HT1080 (cell line): Measurements from ENCODE around the gene MPP3. TPM values are rescaled to one million over a fixed set of nuclear protein-coding genes. Genes with fewer than 3 reads are reported as not detected.
A peak's percentile ranks its signal among the peaks of the same experiment; 100 is the strongest.

Experiments used
- DNase-seq: peaks from one replicate; pipeline ENCODE4 v3.0.0-alpha.2; 2015; ENCODE audit warnings: low read depth
- total RNA-seq: library from RNA; depleted of rRNA; stranded (reverse); fragments of >200 nt; shearing (Covaris generic); gene quantifications from 2 replicates; pipeline ENCODE4 v1.2.3, GENCODE V29; 2014

The MPP3 gene
- total RNA-seq, 1 experiment from 2014 or later: 12.5 TPM

DNA sequence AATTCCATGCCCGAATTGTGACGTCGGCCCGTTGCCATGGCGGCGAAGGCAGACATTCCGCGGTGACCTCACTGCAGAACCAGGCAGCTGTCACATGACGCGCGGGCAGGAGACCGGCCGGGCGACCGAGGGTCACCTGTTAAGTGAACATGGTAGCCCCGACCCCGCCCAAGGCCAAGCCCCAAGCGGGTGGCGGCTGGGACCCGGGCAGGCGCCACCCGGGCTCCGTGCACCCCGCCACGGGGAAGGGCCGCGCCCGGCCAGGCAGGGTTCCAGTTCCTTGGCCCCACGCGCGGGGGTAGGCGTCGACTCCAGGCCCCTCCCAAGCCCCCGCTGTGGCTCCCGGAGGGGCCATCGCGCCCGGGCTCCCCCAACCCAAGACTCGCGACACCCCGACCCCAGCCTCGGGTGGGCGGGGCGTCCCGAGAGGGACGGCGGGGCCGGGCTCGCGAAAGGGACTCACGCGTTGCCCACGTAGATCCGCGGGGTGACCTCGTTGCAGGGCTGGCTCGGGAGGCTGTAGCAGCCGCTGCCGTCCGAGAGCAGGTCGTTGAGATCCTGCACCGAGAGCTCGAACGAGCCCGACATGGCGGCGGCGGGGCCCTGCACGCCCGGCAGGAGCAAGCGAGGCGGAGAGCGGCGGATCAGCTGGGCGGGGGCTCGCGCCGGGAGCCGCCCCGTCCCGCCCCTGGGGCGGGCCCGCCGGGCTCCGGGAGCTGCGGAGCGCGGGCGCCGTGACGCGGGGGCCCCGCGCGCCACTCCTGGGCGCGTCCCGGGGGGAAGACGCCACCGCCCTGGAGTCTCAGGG lies 54.4 kb downstream of the MPP3 start, which contains the start of gene DUSP3:
DUSP3 (minus strand) TSS at position 641 of the 808 bp plus-strand sequence; CDS start at position 588, 53 bp downstream.
- DNase-seq: peak; percentile 83

DNA sequence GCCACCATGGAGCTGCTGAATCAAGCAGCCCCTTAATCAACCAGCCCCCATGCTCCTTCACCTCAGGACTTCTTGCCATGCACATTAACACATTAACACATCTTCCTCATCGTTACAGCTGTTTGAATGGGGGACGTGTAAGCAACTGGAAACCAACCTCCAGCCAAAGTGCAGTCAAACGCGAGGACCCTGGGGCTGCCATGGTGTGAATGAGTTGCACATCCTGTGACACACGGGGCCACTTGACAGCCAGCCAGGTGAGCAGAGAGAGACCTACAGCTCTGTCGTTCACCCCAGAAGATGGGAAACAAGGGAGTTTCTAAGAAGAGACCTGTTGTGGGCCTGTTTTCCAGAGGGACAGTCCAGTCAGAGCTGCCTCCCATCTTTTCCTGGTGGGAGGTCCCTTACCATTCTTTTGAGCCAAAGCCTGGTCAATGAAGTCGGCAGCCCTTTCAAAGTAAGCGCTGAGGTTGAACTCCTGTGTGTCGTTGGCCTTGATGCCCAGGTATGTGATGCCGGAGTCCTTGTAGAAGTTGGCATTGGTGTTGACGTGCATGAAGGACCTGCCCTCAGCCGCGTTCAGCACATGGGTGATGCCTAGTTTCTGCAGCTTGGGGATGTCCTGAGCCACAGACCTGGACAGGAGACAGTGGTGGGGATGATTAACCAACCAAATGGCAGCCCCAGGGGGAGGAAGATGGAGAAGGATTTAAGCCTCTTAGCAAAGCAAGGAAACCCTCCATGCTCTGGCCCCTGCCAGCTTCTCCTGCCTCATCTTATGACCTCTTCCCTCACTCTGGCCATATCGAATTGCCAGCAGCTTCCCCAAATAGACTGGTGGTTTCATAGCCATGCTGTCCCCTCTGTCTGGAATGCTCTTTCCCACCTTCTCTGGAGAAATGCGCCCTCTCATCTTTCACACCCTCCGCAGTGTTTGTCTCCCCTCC lies 58.4 kb downstream of the MPP3 start:
- DNase-seq: no peak

GRCh38 chr17:43772877-43773648 lies 59.9 kb downstream of the MPP3 start:
- no peak for DNase-seq

DNA sequence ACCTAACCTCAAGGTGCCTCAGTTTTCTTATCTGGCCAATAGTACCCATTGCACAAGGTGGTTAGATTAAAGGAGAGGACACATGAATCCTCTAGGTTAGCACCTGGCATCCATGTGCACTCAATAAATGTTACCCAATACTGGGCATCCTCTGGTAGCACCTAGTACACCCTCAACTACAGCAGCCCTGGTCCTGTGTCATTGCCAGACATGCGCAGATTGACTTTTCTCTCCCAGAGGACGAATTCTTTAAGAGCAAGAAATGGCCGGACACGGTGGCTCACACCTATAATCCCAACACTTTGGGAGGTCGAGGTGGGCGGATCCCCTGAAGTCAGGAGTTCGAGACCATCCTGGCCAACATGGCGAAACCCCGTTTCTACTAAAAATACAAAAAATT lies 61.5 kb downstream of the MPP3 start:
- no peak for DNase-seq

GRCh38 chr17:43770957-43771356 lies 62.0 kb downstream of the MPP3 start:
- no peak for DNase-seq

- DNase-seq: no peak
Observed at GRCh38 chr17:43769859-43770258, 63.1 kb downstream of the MPP3 start.

GRCh38 chr17:43769426-43769825 lies 63.5 kb downstream of the MPP3 start:
- no peak for DNase-seq

GRCh38 chr17:43768943-43769342 lies 64.0 kb downstream of the MPP3 start:
- no peak for DNase-seq

DNA sequence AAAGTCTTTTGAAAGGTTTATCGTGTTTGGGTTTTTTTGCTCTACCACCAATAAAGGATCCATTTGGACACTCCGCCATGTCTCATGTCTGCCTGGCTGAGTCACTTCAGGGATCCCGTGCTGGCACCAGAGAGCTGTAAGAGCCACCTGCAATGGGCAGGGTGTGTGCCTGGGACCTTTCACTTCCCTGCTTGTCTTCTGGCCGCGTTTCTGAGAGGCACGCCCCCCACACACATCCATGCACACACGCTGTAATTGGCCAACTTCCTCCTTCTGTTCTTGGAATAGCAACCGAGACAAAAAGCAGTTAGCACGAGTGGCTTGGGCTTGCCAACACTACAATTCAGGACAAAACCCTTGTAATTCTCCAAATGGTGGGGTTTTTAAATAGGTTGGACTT lies 64.6 kb downstream of the MPP3 start:
- DNase-seq: no peak

DNA sequence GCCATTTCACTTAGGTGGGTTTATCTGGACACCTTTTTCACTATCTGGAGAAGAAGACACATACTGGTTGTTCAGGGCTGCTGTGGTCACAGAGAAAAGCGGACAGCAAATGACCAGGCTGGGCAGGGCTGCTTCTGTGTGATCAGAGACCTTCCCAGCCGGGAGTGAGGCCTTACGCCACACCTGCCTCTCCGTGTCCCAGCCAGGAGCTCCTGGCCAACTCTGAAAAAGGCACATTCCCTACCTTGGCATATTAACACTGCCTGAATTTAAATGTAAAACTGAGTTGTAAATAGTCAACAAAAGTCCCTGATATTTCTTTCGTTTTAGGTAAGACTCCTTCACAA lies 65.3 kb downstream of the MPP3 start:
- no peak for DNase-seq

GRCh38 chr17:43767053-43767712 lies 65.8 kb downstream of the MPP3 start:
- DNase-seq: no peak

DNA sequence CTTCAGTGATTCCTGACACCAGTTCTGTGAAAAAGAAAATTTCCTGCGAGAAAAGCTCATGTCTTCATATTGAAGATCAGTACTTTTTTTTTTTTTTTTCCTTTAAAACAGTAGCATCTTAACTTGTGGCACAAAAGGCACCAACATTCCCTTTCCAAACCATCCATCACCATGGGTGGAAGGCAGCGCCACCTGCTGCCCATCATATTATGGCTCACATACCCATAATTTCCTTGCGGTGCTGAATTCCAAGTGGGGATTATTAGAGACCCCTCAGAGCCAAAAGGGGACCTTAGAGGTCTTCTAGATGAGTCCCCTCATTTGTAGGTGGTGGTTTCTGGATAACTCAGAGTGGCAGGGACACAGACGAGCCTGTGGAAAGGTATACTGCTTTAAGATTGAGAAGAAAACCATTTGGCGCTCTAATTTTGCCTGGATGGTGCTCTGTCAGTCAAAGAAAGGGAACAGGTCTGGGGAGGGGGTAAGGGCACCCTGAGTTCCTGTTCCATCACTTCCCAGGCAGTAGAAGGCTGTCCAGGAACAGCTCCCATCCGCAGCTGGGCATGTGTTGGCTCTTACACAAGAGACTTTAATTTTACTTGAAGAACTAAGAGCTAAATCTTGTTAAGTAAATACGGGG lies 66.4 kb downstream of the MPP3 start:
- DNase-seq: peak; percentile 24

DNA sequence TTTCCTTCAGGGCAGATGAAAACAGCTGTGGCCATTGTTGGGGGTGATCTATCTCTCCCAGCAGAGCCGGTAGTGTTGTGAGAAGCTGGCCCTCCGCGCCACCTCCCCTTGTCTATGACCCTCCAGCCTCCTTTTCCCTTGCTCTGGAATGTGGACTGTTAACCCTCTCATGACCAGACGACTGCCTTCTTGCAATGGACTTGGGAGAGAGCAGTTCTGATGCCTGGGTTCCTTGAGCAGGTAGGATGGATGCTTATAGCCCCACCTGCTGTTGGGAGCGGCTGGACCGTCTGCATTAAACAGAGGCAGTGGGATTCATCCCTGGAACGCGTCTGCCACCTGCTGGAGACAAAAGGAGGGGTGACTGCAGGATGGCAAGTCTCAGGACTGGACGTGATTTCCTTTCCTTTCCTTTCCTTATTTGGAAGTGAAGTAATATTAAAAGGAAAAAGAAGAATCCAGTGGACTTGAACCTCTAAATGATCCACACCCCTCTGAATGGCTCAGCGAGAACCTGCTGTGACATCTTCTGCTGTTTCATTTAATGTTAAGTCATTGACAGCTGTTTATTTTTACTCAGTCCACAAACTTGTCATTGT lies 72.6 kb downstream of the MPP3 start:
- DNase-seq: peak; percentile 85

- no peak for DNase-seq
Observed at GRCh38 chr17:43759836-43760235, 73.1 kb downstream of the MPP3 start.

- no peak for DNase-seq
Observed at GRCh38 chr17:43758497-43759174, 74.3 kb downstream of the MPP3 start, which contains the start of gene SOST. Gene SOST (minus strand): TSS chr17:43758791. CDS start chr17:43758741, 50 bp downstream.

GRCh38 chr17:43758086-43758485 lies 74.9 kb downstream of the MPP3 start:
- no peak for DNase-seq

GRCh38 chr17:43757171-43757660 lies 75.7 kb downstream of the MPP3 start:
- DNase-seq: no peak

DNA sequence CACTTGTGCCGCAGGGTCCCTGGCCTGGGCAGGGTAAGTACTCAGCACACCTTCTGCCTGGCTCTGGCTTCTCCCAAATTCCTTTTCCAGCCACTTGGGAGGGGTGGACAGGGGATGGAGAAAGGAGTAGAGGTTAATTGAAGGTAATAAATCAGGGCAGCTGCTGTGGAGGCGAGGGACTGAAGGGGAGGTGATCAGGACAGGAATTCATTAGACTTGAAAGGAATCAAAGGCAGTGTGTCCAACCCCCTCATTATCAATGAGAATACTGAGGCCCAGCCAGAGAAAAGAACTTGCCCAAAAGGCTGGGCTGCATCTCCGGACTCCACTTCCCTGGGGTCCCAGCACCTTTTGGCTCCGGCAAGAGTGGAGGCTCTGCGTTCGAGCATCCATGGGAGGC lies 76.7 kb downstream of the MPP3 start:
- DNase-seq: no peak

DNA sequence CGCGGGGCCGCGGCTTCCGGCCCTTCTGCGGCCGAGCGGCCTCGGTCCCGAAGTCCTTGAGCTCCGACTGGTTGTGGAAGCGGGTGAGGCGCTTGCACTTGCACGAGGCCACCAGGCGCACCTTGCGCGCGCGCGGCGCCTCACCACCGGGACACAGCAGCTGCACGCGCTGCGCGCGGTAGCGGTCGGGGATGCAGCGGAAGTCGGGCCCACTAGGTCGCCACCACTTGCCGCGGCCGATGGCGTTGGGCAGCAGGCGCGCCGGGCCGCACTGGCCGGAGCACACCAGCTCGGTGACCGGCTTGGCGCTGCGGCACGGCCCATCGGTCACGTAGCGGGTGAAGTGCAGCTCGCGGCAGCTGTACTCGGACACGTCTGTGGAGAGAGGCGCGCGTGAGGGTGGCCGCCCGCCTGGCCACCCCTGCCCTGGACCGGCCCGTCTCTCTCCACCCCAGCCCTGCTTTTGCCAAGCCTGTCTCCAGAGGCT lies 77.5 kb downstream of the MPP3 start:
- DNase-seq: no peak
